Adipocyte (in vitro differentiated cells): ENCODE results near the gene LIMS4.
"Not testable (repeated sequence)": the region's sequence is repeated elsewhere in the genome, so short reads cannot be mapped to it uniquely, and the experiment has no call there.

ENCODE experiments used
- DNase-seq: peaks from one replicate; pipeline ENCODE4 v3.0.0-alpha.2; 2015; ENCODE audit warnings: low read depth
- H3K27me3 ChIP-seq: replicated peaks from 2 replicates; pipeline ENCODE4 v1.7.0; 2013; ENCODE audit warnings: mild to moderate bottlenecking, low read length, moderate library complexity; ENCODE audit not compliant: control insufficient read depth, insufficient read depth
- H3K36me3 ChIP-seq: 2 replicates; pipeline ENCODE4 v1.7.0; 2013; ENCODE audit warnings: low read length, mild to moderate bottlenecking, moderate library complexity; ENCODE audit not compliant: control insufficient read depth, insufficient read depth, severe bottlenecking
- H3K4me1 ChIP-seq: 2 replicates; pipeline ENCODE4 v1.7.0; 2013; ENCODE audit warnings: mild to moderate bottlenecking, low read length, moderate library complexity; ENCODE audit not compliant: control insufficient read depth, insufficient read depth
- H3K4me3 ChIP-seq: 2 replicates; pipeline ENCODE4 v1.7.0; 2013; ENCODE audit warnings: mild to moderate bottlenecking, low read length, moderate library complexity
- H3K9ac ChIP-seq: 2 replicates; pipeline ENCODE4 v1.7.0; 2013; ENCODE audit warnings: mild to moderate bottlenecking, low read length, moderate library complexity
- H3K9me3 ChIP-seq: 2 replicates; pipeline ENCODE4 v1.7.0; 2013; ENCODE audit warnings: mild to moderate bottlenecking, low read length, moderate library complexity; ENCODE audit not compliant: control insufficient read depth

The LIMS4 gene, protein sequence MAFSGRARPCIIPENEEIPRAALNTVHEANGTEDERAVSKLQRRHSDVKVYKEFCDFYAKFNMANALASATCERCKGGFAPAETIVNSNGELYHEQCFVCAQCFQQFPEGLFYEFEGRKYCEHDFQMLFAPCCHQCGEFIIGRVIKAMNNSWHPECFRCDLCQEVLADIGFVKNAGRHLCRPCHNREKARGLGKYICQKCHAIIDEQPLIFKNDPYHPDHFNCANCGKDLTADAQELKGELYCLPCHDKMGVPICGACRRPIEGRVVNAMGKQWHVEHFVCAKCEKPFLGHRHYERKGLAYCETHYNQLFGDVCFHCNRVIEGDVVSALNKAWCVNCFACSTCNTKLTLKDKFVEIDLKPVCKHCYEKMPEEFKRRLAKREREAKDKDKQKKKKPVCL

DNA sequence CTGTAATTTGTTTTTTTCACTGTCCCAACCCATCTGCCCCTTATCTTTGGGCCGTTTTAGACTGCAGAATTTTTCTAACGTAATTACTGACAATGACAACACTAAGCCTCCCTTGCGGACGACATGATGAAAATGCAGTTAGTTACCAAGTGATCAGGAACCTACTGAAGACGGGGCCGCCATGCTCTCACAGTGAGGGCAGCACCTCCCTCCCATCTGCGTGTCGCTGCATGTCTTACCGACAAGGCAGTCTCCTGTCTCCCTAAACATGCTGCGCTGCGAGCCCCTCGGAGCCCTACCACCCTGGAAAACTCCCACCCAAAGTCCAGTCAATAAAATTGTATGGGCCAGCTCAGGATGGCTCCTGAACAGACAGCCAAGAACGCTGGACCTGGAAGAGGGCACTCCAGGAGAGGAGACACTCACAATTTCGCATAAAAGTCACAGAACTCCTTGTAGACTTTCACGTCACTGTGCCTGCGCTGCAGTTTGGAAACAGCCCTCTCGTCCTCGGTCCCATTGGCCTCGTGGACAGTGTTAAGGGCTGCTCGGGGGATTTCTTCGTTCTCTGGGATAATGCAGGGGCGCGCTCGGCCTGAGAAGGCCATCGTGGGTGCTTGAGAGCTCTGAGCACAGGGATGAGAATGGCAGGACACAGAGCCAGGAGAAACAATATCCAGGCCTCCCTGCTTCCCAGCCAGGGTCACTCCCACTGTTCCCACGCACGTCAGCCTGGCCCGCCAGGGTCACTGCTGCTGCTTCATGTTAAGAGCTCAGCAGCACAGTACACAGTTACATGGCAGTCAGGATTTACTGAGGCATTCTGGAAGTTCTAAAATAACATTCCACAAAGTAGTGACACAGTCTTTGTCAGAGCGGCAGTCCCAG lies at the start of gene LIMS4:
TSS of gene LIMS4 (minus strand) at position 646 of the 888 bp plus-strand sequence. CDS start at position 608, 38 bp downstream.
- not testable (repeated sequence) for H3K4me1 ChIP-seq, DNase-seq, H3K9me3 ChIP-seq, H3K36me3 ChIP-seq, H3K4me3 ChIP-seq, H3K27me3 ChIP-seq, H3K9ac ChIP-seq

DNA sequence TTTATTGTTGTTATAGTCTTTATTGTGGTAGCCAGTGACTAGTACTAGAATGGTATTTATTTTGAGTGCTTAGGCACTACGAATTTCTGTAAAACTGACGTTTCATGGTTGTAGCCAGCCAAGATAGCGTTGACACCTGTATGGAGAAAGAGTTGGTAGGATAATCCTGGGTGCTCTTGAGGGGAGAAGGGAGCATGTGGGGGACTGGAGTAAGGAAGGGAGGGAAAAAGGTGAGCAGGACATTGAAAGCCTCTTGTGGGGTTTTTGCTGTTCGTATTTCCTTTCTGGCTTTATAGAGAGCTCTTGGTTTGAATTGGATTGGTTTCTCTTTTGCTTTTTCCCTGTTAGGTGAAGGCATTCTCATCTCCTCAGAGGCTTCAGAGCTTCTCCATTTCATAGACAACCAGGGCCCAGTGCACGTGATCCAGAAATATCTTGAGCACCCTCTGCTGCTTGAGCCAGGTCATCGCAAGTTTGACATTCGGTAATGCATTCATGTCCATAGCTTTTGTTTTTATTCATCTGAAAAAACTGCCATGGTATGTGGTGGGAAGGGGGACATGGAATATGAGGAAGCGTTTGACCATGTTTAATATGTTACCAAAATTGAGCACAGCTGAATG lies 27.2 kb upstream of the LIMS4 start:
- H3K4me3 ChIP-seq, DNase-seq, H3K9me3 ChIP-seq, H3K36me3 ChIP-seq, H3K27me3 ChIP-seq, H3K4me1 ChIP-seq, H3K9ac ChIP-seq: not testable (repeated sequence)

DNA sequence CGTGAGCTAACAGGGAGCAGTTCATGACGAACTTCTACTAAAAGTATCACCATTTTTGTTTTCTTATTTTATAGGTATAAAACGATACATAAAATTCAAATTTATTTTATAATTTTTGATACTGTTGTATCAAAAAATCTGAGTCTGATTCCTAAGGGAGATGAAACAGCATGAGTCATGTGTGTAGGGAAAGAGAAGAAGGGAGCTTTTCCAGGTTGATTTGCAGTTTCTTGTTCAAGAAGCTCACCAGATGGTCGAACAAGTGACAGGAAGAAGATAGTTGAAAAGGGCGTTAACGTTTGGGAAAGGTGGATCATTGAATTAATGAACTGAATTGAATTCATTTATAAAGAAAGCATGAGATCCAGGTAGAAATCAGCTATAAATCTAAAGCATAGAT lies 23.4 kb upstream of the LIMS4 start:
- H3K36me3 ChIP-seq, H3K9me3 ChIP-seq, H3K4me1 ChIP-seq, H3K9ac ChIP-seq, DNase-seq, H3K27me3 ChIP-seq, H3K4me3 ChIP-seq: not testable (repeated sequence)

GRCh38 chr2:110494488-110494887 lies 21.9 kb upstream of the LIMS4 start:
- not testable (repeated sequence) for H3K4me1 ChIP-seq, H3K4me3 ChIP-seq, H3K27me3 ChIP-seq, H3K9me3 ChIP-seq, H3K9ac ChIP-seq, H3K36me3 ChIP-seq, DNase-seq

DNA sequence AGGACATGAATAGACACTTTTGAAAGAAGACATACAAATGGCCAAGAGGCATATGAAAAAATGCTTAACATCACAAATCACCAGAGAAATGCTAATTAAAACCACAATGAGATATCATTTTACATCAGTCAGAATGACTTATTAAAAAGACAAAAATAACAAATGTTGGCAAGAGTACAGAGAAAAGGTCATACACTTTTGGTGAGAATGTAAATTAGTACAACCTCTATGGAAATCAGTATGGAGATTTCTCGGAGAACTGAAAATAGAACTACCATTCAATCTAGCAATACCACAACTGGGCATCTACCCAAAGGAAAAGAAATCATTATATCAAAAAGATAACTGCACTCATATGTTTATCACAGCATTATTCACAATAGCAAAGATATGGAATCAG lies 16.4 kb upstream of the LIMS4 start:
- H3K36me3 ChIP-seq, H3K27me3 ChIP-seq, DNase-seq, H3K4me1 ChIP-seq, H3K9me3 ChIP-seq, H3K4me3 ChIP-seq, H3K9ac ChIP-seq: not testable (repeated sequence)

- not testable (repeated sequence) for H3K4me1 ChIP-seq, H3K9ac ChIP-seq, H3K9me3 ChIP-seq, H3K4me3 ChIP-seq, DNase-seq, H3K36me3 ChIP-seq, H3K27me3 ChIP-seq
Measured at GRCh38 chr2:110482697-110483096, 10.1 kb upstream of the LIMS4 start.

DNA sequence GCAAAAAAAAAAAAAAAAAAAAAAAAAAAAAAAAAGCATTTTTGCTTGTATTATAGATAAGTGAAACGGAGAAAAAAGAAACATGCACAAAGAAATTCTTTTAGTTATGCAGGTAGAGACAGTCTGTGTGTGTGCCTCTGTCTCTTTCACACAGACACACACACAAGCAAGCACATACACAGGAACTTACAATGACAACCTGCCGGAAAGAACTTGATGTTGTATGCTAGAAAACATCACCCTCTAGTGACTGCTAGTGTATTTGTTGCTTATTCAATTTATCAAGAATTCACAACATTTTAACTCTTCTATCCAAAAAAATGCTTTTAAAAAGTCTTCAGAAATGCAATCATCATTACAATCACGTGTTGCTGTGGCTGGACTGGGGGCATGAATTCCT lies 8.6 kb upstream of the LIMS4 start:
- H3K9ac ChIP-seq: not testable (repeated sequence)

DNA sequence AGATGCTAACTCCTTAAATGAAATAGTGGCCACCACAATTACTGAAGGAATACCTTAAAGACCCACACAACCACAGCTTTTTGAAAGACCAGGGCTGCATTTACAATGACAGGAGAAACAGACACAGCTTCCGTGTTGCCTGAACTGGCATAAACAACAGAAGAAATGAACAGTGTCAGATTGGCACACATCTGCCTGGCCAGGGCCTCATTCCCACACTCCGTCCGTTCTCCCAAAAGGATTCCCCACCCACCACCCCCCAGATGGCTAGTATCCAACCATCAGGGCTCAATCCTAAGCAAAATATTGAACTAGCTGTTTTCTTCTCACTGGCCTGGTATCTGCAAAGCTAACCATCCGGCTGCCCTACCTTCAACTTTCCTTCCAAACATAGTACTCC lies 7.5 kb upstream of the LIMS4 start:
- DNase-seq, H3K9ac ChIP-seq, H3K4me1 ChIP-seq, H3K4me3 ChIP-seq, H3K36me3 ChIP-seq, H3K9me3 ChIP-seq, H3K27me3 ChIP-seq: not testable (repeated sequence)

More for the DNA sequence above, 8.6 kb upstream of the LIMS4 start:
- not testable (repeated sequence) for DNase-seq, H3K36me3 ChIP-seq, H3K4me3 ChIP-seq, H3K4me1 ChIP-seq, H3K27me3 ChIP-seq, H3K9me3 ChIP-seq

- not testable (repeated sequence) for H3K27me3 ChIP-seq, H3K4me3 ChIP-seq, H3K4me1 ChIP-seq, H3K9ac ChIP-seq, H3K9me3 ChIP-seq, DNase-seq, H3K36me3 ChIP-seq
Measured at GRCh38 chr2:110477370-110477769, 4.8 kb upstream of the LIMS4 start.

GRCh38 chr2:110476952-110477351 lies 4.3 kb upstream of the LIMS4 start:
- not testable (repeated sequence) for H3K4me3 ChIP-seq, DNase-seq, H3K27me3 ChIP-seq, H3K4me1 ChIP-seq, H3K9me3 ChIP-seq, H3K9ac ChIP-seq, H3K36me3 ChIP-seq

- H3K27me3 ChIP-seq, H3K9me3 ChIP-seq, DNase-seq, H3K4me3 ChIP-seq, H3K9ac ChIP-seq, H3K36me3 ChIP-seq, H3K4me1 ChIP-seq: not testable (repeated sequence)
Measured at GRCh38 chr2:110475627-110476359, 3.2 kb upstream of the LIMS4 start.
